HEK293 (cell line): ENCODE measurements around the gene ASF1B.

Experiments
- CTCF ChIA-PET: fragments of 350-600 bp; formaldehyde crosslinking; extraction: SDS; loops from one replicate; lab custom pipeline; 2021; ENCODE audit warnings: antibody characterized with exemption; lab: Yijun Ruan, JAX
- POLR2A ChIA-PET: fragments of 300-600 bp; formaldehyde crosslinking; extraction: SDS; loops from one replicate; lab custom pipeline; 2020; ENCODE audit warnings: antibody characterized with exemption, inconsistent platforms; lab: Yijun Ruan, JAX
- H3K27ac ChIP-seq: fragments of 200-500 bp; sonication (Bioruptor generic); 2 replicates; pipeline ENCODE4 v1.5.1; 2014; ENCODE audit warnings: low read depth, low read length, control low read depth, inconsistent platforms; ENCODE audit errors: extremely low read depth
- H3K36me3 ChIP-seq, 2 experiments: fragments of 200-500 bp in 1 of 2; sonication (Bioruptor generic) in 1 of 2; 1 replicate in 1 of 2; 2 replicates in 1 of 2; pipeline ENCODE4 v1.5.1; 2014 to 2017; ENCODE audit warnings: inconsistent platforms in 2 of 2, low read length in 2 of 2; ENCODE audit not compliant: control insufficient read depth in 2 of 2, insufficient read depth in 1 of 2
- H3K4me1 ChIP-seq: fragments of 200-500 bp; sonication (Bioruptor generic); 2 replicates; pipeline ENCODE4 v1.5.1; 2014; ENCODE audit warnings: mild to moderate bottlenecking, low read length, inconsistent platforms; ENCODE audit not compliant: control insufficient read depth, insufficient read depth
- H3K4me3 ChIP-seq: 2 replicates; pipeline ENCODE4 v1.5.1; 2011; ENCODE audit warnings: low read depth, mild to moderate bottlenecking, control low read depth, low read length, moderate library complexity
- H3K9me3 ChIP-seq: fragments of 200-500 bp; sonication (Bioruptor generic); 2 replicates; pipeline ENCODE4 v1.5.1; 2014; ENCODE audit warnings: low read depth, low read length, inconsistent platforms; ENCODE audit not compliant: control insufficient read depth, insufficient read depth
- BCL11A ChIP-seq: fragments of 450-650 bp; formaldehyde crosslinking; IDR thresholded peaks from 2 replicates; pipeline ENCODE4 v1.5.1; 2016; ENCODE audit warnings: low read depth, missing biosample characterization, missing genetic modification characterization
- GFI1B ChIP-seq: fragments of 450-650 bp; formaldehyde crosslinking; IDR thresholded peaks from 2 replicates; pipeline ENCODE4 v1.5.1; 2016; ENCODE audit warnings: missing biosample characterization, missing genetic modification characterization
- GLIS2 ChIP-seq: fragments of 450-650 bp; formaldehyde crosslinking; IDR thresholded peaks from 2 replicates; pipeline ENCODE4 v1.5.1; 2016; ENCODE audit warnings: missing biosample characterization, missing genetic modification characterization
- HOXC10 ChIP-seq: sonication (generic); formaldehyde crosslinking; IDR thresholded peaks from 2 replicates; pipeline ENCODE4 v1.8.1; 2023; ENCODE audit warnings: mild to moderate bottlenecking, missing genetic modification reagents
- KLF8 ChIP-seq: fragments of 450-650 bp; formaldehyde crosslinking; IDR thresholded peaks from 2 replicates; pipeline ENCODE4 v1.5.1; 2016; ENCODE audit warnings: missing biosample characterization, missing genetic modification characterization
- PATZ1 ChIP-seq: fragments of 450-650 bp; formaldehyde crosslinking; IDR thresholded peaks from 2 replicates; pipeline ENCODE4 v1.5.1; 2016; ENCODE audit warnings: missing biosample characterization, missing genetic modification characterization
- YY1 ChIP-seq: fragments of 450-650 bp; formaldehyde crosslinking; IDR thresholded peaks from 2 replicates; pipeline ENCODE4 v1.5.1; 2018; ENCODE audit warnings: missing biosample characterization, missing genetic modification characterization
- YY2 ChIP-seq: fragments of 450-650 bp; formaldehyde crosslinking; IDR thresholded peaks from 2 replicates; pipeline ENCODE4 v1.5.1; 2016; ENCODE audit warnings: missing biosample characterization, missing genetic modification characterization
- ZFP3 ChIP-seq: fragments of 450-650 bp; formaldehyde crosslinking; IDR thresholded peaks from 2 replicates; pipeline ENCODE4 v1.5.1; 2016; ENCODE audit warnings: low read depth, missing biosample characterization, missing genetic modification characterization
- ZFP37 ChIP-seq: fragments of 450-650 bp; formaldehyde crosslinking; IDR thresholded peaks from 2 replicates; pipeline ENCODE4 v1.5.1; 2016; ENCODE audit warnings: missing biosample characterization, missing genetic modification characterization
- ZFP69B ChIP-seq: fragments of 450-650 bp; formaldehyde crosslinking; IDR thresholded peaks from 2 replicates; pipeline ENCODE4 v1.5.1; 2016; ENCODE audit warnings: missing biosample characterization, missing genetic modification characterization
- ZIC2 ChIP-seq: fragments of 450-650 bp; formaldehyde crosslinking; IDR thresholded peaks from 2 replicates; pipeline ENCODE4 v1.5.1; 2016; ENCODE audit warnings: missing biosample characterization, missing genetic modification characterization
- ZNF140 ChIP-seq: fragments of 450-650 bp; formaldehyde crosslinking; IDR thresholded peaks from 2 replicates; pipeline ENCODE4 v1.5.1; 2016; ENCODE audit warnings: missing biosample characterization, missing genetic modification characterization
- ZNF146 ChIP-seq: fragments of 450-650 bp; formaldehyde crosslinking; IDR thresholded peaks from 2 replicates; pipeline ENCODE4 v1.5.1; 2016; ENCODE audit warnings: missing biosample characterization, missing genetic modification characterization
- ZNF24 ChIP-seq: fragments of 450-650 bp; formaldehyde crosslinking; IDR thresholded peaks from 2 replicates; pipeline ENCODE4 v1.5.1; 2016; ENCODE audit warnings: missing biosample characterization, missing genetic modification characterization
- ZNF324 ChIP-seq: fragments of 450-650 bp; formaldehyde crosslinking; IDR thresholded peaks from 2 replicates; pipeline ENCODE4 v1.5.1; 2016; ENCODE audit warnings: missing biosample characterization, missing genetic modification characterization
- ZNF391 ChIP-seq: fragments of 450-650 bp; formaldehyde crosslinking; IDR thresholded peaks from 2 replicates; pipeline ENCODE4 v1.5.1; 2016; ENCODE audit warnings: low read depth, missing biosample characterization, missing genetic modification characterization, borderline replicate concordance
- ZNF48 ChIP-seq: fragments of 450-650 bp; formaldehyde crosslinking; IDR thresholded peaks from 2 replicates; pipeline ENCODE4 v1.5.1; 2016; ENCODE audit warnings: missing biosample characterization, missing genetic modification characterization
- ZNF501 ChIP-seq: fragments of 450-650 bp; formaldehyde crosslinking; IDR thresholded peaks from 2 replicates; pipeline ENCODE4 v1.5.1; 2016; ENCODE audit warnings: missing biosample characterization, missing genetic modification characterization
- ZNF843 ChIP-seq: fragments of 450-650 bp; formaldehyde crosslinking; IDR thresholded peaks from 2 replicates; pipeline ENCODE4 v1.5.1; 2016; ENCODE audit warnings: missing biosample characterization, missing genetic modification characterization
- ZSCAN23 ChIP-seq: fragments of 450-650 bp; formaldehyde crosslinking; IDR thresholded peaks from 2 replicates; pipeline ENCODE4 v1.5.1; 2016; ENCODE audit warnings: missing biosample characterization, missing genetic modification characterization
- TF ChIP-seq, protein P1 (sequence below): fragments of 450-650 bp; formaldehyde crosslinking; IDR thresholded peaks from 2 replicates; pipeline ENCODE4 v1.5.1; 2017; ENCODE audit warnings: missing biosample characterization, missing genetic modification characterization
- TF ChIP-seq, protein P2 (sequence below): fragments of 450-650 bp; formaldehyde crosslinking; IDR thresholded peaks from 2 replicates; pipeline ENCODE4 v1.5.1; 2016; ENCODE audit warnings: missing biosample characterization, missing genetic modification characterization
- TF ChIP-seq, protein P3 (sequence below): fragments of 450-650 bp; formaldehyde crosslinking; IDR thresholded peaks from 2 replicates; pipeline ENCODE4 v1.5.1; 2016; ENCODE audit warnings: missing biosample characterization, missing genetic modification characterization
- TF ChIP-seq, protein P4 (sequence below): fragments of 450-650 bp; formaldehyde crosslinking; IDR thresholded peaks from 2 replicates; pipeline ENCODE4; 2016; ENCODE audit warnings: missing biosample characterization, missing genetic modification characterization

The ASF1B gene

DNA sequence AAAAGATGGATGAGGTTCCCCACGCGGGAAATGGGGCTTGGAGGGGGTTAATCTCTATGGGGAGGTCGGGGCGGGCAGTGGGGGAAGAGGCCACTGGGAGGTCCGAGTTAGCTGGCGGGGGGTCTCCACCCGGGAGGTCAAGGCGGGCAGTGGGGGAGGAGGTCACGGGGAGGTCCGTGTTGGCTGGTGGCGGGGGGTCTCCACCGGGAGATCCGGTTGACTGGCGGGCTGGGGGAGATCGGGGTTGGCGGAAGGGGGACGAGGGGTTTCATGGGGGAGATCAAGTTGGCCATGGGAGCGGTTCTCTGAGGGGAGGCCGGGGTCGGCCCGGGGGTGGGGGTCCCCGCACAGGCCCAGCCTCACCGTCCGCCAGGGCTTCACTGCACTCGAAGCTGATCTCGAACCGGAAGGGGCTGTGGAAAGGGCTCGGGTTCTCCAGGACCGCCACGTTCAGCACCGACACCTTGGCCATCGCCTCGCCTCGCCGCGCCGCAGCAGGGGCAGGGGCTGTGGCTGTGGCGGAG is 342 bp downstream of the ASF1B start:
- Histone ChIP-seq H3K36me3 (peaks cover 4 to 12% of the 10 kb centered on the region in 2 experiments; a peak in 2 of 3 replicates), H3K27ac (peak overlapping the region; percentile 76), H3K4me3 (peak overlapping the region; percentile 90), H3K9me3 (no peaks in the 10 kb centered on the region), H3K4me1 (no peaks in the 10 kb centered on the region)
- POLR2A ChIA-PET: interaction anchor here (0.6 to 2.8 kb wide), 42 partner anchors 10 to 553 kb away, joined by 3 to 64 read pairs (median 5); partner anchors contain the start of genes DNAJB1, GIPC1, NANOS3 and NDUFB7
- CTCF ChIA-PET: interaction anchor here (0.5 to 3.8 kb wide), 38 partner anchors 10 to 984 kb away, joined by 3 to 31 read pairs (median 4); no protein-coding TSS in a partner anchor
- TF ChIP-seq, protein P1, sequence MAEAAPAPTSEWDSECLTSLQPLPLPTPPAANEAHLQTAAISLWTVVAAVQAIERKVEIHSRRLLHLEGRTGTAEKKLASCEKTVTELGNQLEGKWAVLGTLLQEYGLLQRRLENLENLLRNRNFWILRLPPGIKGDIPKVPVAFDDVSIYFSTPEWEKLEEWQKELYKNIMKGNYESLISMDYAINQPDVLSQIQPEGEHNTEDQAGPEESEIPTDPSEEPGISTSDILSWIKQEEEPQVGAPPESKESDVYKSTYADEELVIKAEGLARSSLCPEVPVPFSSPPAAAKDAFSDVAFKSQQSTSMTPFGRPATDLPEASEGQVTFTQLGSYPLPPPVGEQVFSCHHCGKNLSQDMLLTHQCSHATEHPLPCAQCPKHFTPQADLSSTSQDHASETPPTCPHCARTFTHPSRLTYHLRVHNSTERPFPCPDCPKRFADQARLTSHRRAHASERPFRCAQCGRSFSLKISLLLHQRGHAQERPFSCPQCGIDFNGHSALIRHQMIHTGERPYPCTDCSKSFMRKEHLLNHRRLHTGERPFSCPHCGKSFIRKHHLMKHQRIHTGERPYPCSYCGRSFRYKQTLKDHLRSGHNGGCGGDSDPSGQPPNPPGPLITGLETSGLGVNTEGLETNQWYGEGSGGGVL (tag by site-specific recombination): peak; percentile 43; the same call in 1 of the 2 replicates
- TF ChIP-seq, protein P2, sequence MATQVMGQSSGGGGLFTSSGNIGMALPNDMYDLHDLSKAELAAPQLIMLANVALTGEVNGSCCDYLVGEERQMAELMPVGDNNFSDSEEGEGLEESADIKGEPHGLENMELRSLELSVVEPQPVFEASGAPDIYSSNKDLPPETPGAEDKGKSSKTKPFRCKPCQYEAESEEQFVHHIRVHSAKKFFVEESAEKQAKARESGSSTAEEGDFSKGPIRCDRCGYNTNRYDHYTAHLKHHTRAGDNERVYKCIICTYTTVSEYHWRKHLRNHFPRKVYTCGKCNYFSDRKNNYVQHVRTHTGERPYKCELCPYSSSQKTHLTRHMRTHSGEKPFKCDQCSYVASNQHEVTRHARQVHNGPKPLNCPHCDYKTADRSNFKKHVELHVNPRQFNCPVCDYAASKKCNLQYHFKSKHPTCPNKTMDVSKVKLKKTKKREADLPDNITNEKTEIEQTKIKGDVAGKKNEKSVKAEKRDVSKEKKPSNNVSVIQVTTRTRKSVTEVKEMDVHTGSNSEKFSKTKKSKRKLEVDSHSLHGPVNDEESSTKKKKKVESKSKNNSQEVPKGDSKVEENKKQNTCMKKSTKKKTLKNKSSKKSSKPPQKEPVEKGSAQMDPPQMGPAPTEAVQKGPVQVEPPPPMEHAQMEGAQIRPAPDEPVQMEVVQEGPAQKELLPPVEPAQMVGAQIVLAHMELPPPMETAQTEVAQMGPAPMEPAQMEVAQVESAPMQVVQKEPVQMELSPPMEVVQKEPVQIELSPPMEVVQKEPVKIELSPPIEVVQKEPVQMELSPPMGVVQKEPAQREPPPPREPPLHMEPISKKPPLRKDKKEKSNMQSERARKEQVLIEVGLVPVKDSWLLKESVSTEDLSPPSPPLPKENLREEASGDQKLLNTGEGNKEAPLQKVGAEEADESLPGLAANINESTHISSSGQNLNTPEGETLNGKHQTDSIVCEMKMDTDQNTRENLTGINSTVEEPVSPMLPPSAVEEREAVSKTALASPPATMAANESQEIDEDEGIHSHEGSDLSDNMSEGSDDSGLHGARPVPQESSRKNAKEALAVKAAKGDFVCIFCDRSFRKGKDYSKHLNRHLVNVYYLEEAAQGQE: peak; percentile 34; the same call in 1 of the 2 replicates
- peak; percentile 83; the same call in 1 of the 2 replicates for TF ChIP-seq BCL11A (tag by site-specific recombination)
- TF ChIP-seq PATZ1 (tag by site-specific recombination): peak; percentile 46
- TF ChIP-seq ZFP69B (tag by site-specific recombination): peak; percentile 54; the same call in 1 of the 2 replicates
- peak; percentile 65; the same call in 1 of the 2 replicates for TF ChIP-seq ZNF501 (tag by site-specific recombination)
- peak; percentile 89; the same call in 1 of the 2 replicates for TF ChIP-seq ZNF391 (tag by site-specific recombination)
- TF ChIP-seq, protein P3, sequence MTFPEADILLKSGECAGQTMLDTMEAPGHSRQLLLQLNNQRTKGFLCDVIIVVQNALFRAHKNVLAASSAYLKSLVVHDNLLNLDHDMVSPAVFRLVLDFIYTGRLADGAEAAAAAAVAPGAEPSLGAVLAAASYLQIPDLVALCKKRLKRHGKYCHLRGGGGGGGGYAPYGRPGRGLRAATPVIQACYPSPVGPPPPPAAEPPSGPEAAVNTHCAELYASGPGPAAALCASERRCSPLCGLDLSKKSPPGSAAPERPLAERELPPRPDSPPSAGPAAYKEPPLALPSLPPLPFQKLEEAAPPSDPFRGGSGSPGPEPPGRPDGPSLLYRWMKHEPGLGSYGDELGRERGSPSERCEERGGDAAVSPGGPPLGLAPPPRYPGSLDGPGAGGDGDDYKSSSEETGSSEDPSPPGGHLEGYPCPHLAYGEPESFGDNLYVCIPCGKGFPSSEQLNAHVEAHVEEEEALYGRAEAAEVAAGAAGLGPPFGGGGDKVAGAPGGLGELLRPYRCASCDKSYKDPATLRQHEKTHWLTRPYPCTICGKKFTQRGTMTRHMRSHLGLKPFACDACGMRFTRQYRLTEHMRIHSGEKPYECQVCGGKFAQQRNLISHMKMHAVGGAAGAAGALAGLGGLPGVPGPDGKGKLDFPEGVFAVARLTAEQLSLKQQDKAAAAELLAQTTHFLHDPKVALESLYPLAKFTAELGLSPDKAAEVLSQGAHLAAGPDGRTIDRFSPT (tag by site-specific recombination): 0 out of 2 replicates have a peak, but pooled peaks have one; percentile 18
- TF ChIP-seq HOXC10: no peak
- TF ChIP-seq ZNF48 (tag by site-specific recombination): no peak
- no peak for TF ChIP-seq ZNF140 (tag by site-specific recombination)
- TF ChIP-seq GLIS2 (tag by site-specific recombination): peak; percentile 94
- peak; percentile 75; the same call in 1 of the 2 replicates for TF ChIP-seq ZNF24 (tag by site-specific recombination)
- no peak for TF ChIP-seq GFI1B
- TF ChIP-seq YY1 (tag by site-specific recombination): peak; percentile 46; the same call in 1 of the 2 replicates
- peak; percentile 63 for TF ChIP-seq YY2 (tag by site-specific recombination)
- peak; percentile 86 for TF ChIP-seq ZIC2 (tag by site-specific recombination)
- peak; percentile 73; the same call in 1 of the 2 replicates for TF ChIP-seq ZFP37
- peak; percentile 82; the same call in 1 of the 2 replicates for TF ChIP-seq ZNF324 (tag by site-specific recombination)
- no peak; the same call in 1 of the 2 replicates for TF ChIP-seq ZNF843
- TF ChIP-seq ZFP3: 0 out of 2 replicates have a peak, but pooled peaks have one; percentile 8
- TF ChIP-seq KLF8 (tag by site-specific recombination): peak; percentile 8; the same call in 1 of the 2 replicates
- TF ChIP-seq ZSCAN23 (tag by site-specific recombination): 0 out of 2 replicates have a peak, but pooled peaks have one; percentile 35
- TF ChIP-seq, protein P4, sequence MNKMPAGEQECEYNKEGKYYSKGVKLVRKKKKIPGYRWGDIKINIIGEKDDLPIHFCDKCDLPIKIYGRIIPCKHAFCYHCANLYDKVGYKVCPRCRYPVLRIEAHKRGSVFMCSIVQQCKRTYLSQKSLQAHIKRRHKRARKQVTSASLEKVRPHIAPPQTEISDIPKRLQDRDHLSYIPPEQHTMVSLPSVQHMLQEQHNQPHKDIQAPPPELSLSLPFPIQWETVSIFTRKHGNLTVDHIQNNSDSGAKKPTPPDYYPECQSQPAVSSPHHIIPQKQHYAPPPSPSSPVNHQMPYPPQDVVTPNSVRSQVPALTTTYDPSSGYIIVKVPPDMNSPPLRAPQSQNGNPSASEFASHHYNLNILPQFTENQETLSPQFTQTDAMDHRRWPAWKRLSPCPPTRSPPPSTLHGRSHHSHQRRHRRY: 0 out of 2 replicates have a peak, but pooled peaks have one; percentile 35
- TF ChIP-seq ZNF146 (tag by site-specific recombination): peak; percentile 49; the same call in 1 of the 2 replicates
